ENCODE measurements around the gene MAP2K3.

MAP2K3 gene

DNA sequence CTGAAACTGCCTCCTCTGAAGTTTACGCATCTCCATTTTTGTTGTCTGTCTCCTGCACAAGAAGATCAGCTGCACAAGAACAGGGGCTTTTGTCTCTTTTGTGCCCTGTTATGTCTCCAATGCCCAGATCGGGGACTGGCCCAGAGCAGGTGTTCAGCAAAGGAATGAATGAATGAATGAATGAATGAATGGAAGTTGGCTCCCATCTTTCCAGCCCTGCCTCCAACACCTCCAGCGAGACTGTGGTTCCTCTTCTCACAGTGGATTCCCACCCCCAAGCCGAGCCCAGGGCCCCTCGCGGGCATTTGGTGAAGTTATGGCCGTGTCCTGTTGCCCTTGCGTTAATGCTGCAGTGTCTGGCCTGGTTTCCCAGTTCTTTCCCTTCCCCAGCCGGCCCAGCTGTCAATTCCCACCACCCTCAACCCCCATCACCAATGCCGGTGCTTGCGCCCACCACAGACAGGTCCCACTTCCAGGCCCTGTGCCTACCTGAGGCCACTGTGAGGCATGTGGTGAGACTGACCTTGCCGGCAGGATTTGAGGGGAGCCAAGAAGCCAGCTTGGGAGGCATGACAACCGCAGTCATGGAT lies 70.4 kb downstream of the MAP2K3 start:
- DNase-seq, result no peak

- DNase-seq, result no peak
These were observed 71.1 kb downstream of the MAP2K3 start for GRCh38 chr17:21355586-21355985.

- DNase-seq, result no peak
These were observed 72.1 kb downstream of the MAP2K3 start for GRCh38 chr17:21356537-21357127.

DNA sequence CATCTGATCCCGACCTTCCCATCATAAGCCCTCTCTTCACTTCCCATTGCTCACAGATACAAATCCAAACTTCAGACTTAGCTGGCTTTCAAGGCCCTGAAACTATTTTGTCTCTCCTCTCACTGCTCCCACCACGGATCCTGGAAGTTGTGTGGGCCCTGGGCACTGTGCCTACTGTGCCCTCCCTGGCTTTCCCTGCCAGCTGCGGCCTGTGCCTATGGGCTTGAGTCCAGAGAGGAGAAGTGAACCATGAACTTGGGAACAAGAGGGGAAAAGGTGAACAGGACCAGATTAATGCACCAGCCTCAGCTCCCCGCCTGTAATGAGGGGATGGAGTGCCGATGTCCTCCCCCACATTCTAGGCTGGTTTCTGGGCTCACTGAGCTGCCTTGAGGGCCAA lies 72.8 kb downstream of the MAP2K3 start:
- no peak for DNase-seq

DNA sequence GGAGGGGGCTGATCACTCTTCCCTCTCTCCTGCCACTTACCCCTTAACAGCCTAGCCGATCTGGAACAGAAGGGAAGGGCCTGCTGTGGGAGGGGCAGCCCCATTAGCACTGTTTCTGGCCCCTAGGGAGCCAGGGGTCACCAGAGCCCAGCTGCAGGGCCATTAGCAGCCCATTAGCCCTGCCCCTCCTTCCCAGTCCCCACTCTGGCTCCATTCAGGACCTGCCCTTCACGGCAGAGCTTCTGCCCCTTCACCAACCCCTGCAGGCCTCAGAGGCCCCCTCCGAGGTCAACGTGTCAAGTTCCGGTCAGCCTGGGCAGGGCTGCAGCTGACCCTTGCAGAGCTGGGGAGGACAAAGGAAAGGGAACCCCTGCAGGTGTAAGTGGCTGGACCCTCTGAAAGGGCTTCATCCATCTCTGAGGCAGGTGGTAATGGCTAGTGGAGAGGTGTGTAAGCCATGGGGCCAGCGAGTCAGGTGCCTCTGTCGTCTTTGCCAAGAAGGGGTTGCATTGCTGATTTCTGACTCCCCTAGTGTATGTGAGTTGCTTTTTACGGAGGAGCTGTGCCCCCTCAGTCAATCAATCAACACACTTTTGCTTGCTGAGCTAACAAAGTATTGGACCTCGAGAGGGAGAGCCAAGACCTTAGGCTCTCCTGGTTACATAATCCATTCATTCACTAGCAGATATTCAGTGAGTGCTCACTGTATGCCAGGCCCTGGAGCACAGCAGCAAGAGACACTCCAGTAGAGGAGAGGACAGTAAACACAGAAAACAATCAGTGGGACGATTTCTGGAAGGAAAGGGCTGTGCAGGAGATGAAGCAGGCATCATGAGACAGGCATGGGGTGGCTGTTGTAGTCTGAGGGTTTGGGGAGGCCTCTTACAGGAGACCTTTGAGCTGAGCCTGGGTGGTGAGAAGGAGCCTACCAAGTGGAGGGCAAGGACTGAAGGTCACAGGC lies 73.5 kb downstream of the MAP2K3 start:
- no peak for DNase-seq

GRCh38 chr17:21358682-21359482 lies 74.4 kb downstream of the MAP2K3 start:
- no peak for DNase-seq

GRCh38 chr17:21359483-21359840 lies 75.0 kb downstream of the MAP2K3 start:
- no peak for DNase-seq

- no peak for DNase-seq
These were observed 75.5 kb downstream of the MAP2K3 start for GRCh38 chr17:21360048-21360447.

GRCh38 chr17:21361020-21361809 lies 76.7 kb downstream of the MAP2K3 start:
- DNase-seq, result no peak

- DNase-seq, result no peak
These were observed 77.9 kb downstream of the MAP2K3 start for GRCh38 chr17:21362331-21362931.

GRCh38 chr17:21363776-21364642 lies 79.5 kb downstream of the MAP2K3 start:
- no peak for DNase-seq

Measured in NCI-H446 (cell line).